HepG2 (cell line): Measurements from ENCODE around the gene ESRP2. TPM values are rescaled to one million over a fixed set of nuclear protein-coding genes. Genes with fewer than 3 reads are reported as not detected.

Experiments
- ATAC-seq: fragments of 200-7000 bp; cut with Tn5 transposase; 3 replicates; pipeline ENCODE4 v1.9.1; 2020; ENCODE audit warnings: mild to moderate bottlenecking, moderate library complexity
- BruUV-seq: library from RNA; stranded (reverse); fragments of 400-500 nt; replicated peaks from 2 replicates; lab custom pipeline; 2021; lab: Mats Ljungman, UMichigan
- CTCF ChIA-PET: fragments of 300-600 bp; formaldehyde crosslinking; extraction: SDS; loops from one replicate; lab custom pipeline; 2021; ENCODE audit warnings: low total read pairs, inconsistent platforms, low intra/inter-chr PET ratio; lab: Yijun Ruan, JAX
- POLR2A ChIA-PET: fragments of 350-600 bp; sonication (Branson Sonifier 250); formaldehyde crosslinking; loops from one replicate; lab custom pipeline; 2020; ENCODE audit warnings: antibody characterized with exemption, inconsistent platforms; lab: Yijun Ruan, JAX
- DNase-seq: peaks from one replicate; pipeline ENCODE4 v3.0.0-alpha.2; 2015; ENCODE audit warnings: low spot score
- FAIRE-seq: peaks from 3 replicates; lab custom pipeline; 2011; peaks lifted over from hg19 to GRCh38; lab: Jason Lieb, UNC
- H2AFZ ChIP-seq: one replicate; pipeline ENCODE4 v1.6.1; 2011; ENCODE audit warnings: low read length, inconsistent platforms
- H3K27ac ChIP-seq: fragments of 300-600 bp; 3 replicates; pipeline ENCODE4 v1.8.0; 2011; ENCODE audit warnings: mixed run types, mild to moderate bottlenecking, mixed read lengths, low read length, inconsistent platforms; ENCODE audit not compliant: insufficient read depth; ENCODE audit errors: extremely low read length
- H3K27me3 ChIP-seq, 2 experiments: fragments of 200-600 bp in 1 of 2; 2 replicates in 1 of 2; 3 replicates in 1 of 2; pipeline versions ENCODE4 v1.6.0 to v1.8.0; 2011; ENCODE audit warnings: low read length in 2 of 2, mild to moderate bottlenecking in 2 of 2, moderate library complexity in 2 of 2, inconsistent platforms in 1 of 2; ENCODE audit not compliant: insufficient read depth in 2 of 2, control insufficient read depth in 1 of 2
- H3K36me3 ChIP-seq, 2 experiments: fragments of 200-600 bp in 1 of 2; replicated peaks in 1 of 2; 2 replicates in 1 of 2; 3 replicates in 1 of 2; pipeline versions ENCODE4 v1.5.1 to v1.8.0; 2011; ENCODE audit warnings: low read length in 2 of 2, inconsistent platforms in 1 of 2; ENCODE audit not compliant: insufficient read depth in 2 of 2, control insufficient read depth in 1 of 2
- H3K4me1 ChIP-seq: 2 replicates; pipeline ENCODE4 v1.5.1; 2012; ENCODE audit warnings: low read length, inconsistent platforms; ENCODE audit not compliant: insufficient read depth
- H3K4me2 ChIP-seq: 2 replicates; pipeline ENCODE4 v1.6.0; 2011; ENCODE audit warnings: low read depth, low read length, inconsistent platforms
- H3K4me3 ChIP-seq, 3 experiments: fragments of 200-600 bp in 1 of 3; sonication (generic), shearing (Covaris generic) in 1 of 3; replicated peaks in 1 of 3; 2 replicates each; pipeline ENCODE4 v1.5.1; 2011 to 2016; ENCODE audit warnings: low read length in 3 of 3, inconsistent platforms in 2 of 3, low read depth in 2 of 3, mild to moderate bottlenecking in 2 of 3, control low read depth in 1 of 3, mixed read lengths in 1 of 3; ENCODE audit not compliant: insufficient read depth in 1 of 3
- H3K79me2 ChIP-seq: one replicate; pipeline ENCODE4 v1.6.1; 2011; ENCODE audit warnings: low read length, inconsistent platforms; ENCODE audit not compliant: insufficient read depth
- H3K9ac ChIP-seq: 2 replicates; pipeline ENCODE4 v1.6.0; 2011; ENCODE audit warnings: mild to moderate bottlenecking, low read depth, low read length, inconsistent platforms; ENCODE audit not compliant: insufficient read depth
- H3K9me3 ChIP-seq: 2 replicates; pipeline ENCODE4 v1.5.1; 2012; ENCODE audit warnings: mild to moderate bottlenecking, low read length
- H4K20me1 ChIP-seq: 2 replicates; pipeline ENCODE4 v1.6.0; 2011; ENCODE audit warnings: inconsistent platforms, mild to moderate bottlenecking, low read length, moderate library complexity; ENCODE audit not compliant: insufficient read depth
- DBP ChIP-seq: sonication (generic); formaldehyde crosslinking; IDR thresholded peaks from 2 replicates; pipeline ENCODE4 v1.4.0; 2020; ENCODE audit warnings: missing genetic modification reagents; ENCODE audit errors: not compliant biosample characterization
- HHEX ChIP-seq: IDR thresholded peaks from 2 replicates; pipeline ENCODE4 v1.6.1; 2016; ENCODE audit warnings: control low read depth
- KLF16 ChIP-seq, 2 experiments: sonication (generic) in 1 of 2; formaldehyde crosslinking in 1 of 2; IDR thresholded peaks; 2 replicates each; pipeline versions ENCODE4 v1.6.1 to v1.8.0; 2016 to 2023; ENCODE audit warnings: missing genetic modification reagents in 2 of 2, missing compliant biosample characterization in 1 of 2
- MTERF4 ChIP-seq: sonication (generic); formaldehyde crosslinking; IDR thresholded peaks from 2 replicates; pipeline ENCODE4 v1.8.0; 2023; ENCODE audit warnings: mild to moderate bottlenecking, missing genetic modification reagents
- NFKB2 ChIP-seq: sonication (generic); formaldehyde crosslinking; IDR thresholded peaks from 2 replicates; pipeline ENCODE4 v1.4.0; 2020; ENCODE audit warnings: missing genetic modification reagents, borderline replicate concordance
- NR2C2 ChIP-seq: sonication (generic); formaldehyde crosslinking; IDR thresholded peaks from 2 replicates; pipeline ENCODE4 v1.4.0; 2020; ENCODE audit warnings: missing genetic modification reagents, mild to moderate bottlenecking, moderate library complexity, borderline replicate concordance
- PAF1 ChIP-seq: IDR thresholded peaks from 2 replicates; pipeline ENCODE4 v1.6.1; 2016; ENCODE audit warnings: missing genetic modification reagents, missing compliant biosample characterization
- PRDM15 ChIP-seq: sonication (generic); formaldehyde crosslinking; IDR thresholded peaks from 2 replicates; pipeline ENCODE4 v1.4.0; 2020; ENCODE audit warnings: missing genetic modification reagents
- RARA ChIP-seq: IDR thresholded peaks from 2 replicates; pipeline ENCODE4 v1.6.1; 2016; ENCODE audit warnings: missing genetic modification reagents, missing compliant biosample characterization
- SALL2 ChIP-seq: sonication (generic); formaldehyde crosslinking; IDR thresholded peaks from 2 replicates; pipeline ENCODE4 v1.8.1; 2023; ENCODE audit warnings: mild to moderate bottlenecking, missing genetic modification reagents, inconsistent platforms
- SP1 ChIP-seq, 2 experiments: fragments of 450-650 bp in 1 of 2; sonication (generic) in 1 of 2; formaldehyde crosslinking in 1 of 2; IDR thresholded peaks; 2 replicates each; pipeline versions ENCODE4 v1.4.0 to v1.6.1; 2016 to 2020; ENCODE audit warnings: missing genetic modification reagents in 1 of 2
- ZNF713 ChIP-seq: sonication (generic); formaldehyde crosslinking; IDR thresholded peaks from 2 replicates; pipeline ENCODE4 v1.4.0; 2020; ENCODE audit warnings: mild to moderate bottlenecking, missing genetic modification reagents
- ZNF768 ChIP-seq: sonication (generic); formaldehyde crosslinking; IDR thresholded peaks from 2 replicates; pipeline ENCODE4 v1.4.0; 2020; ENCODE audit warnings: missing genetic modification reagents
- WGBS: methylation state at CpG from one replicate; pipeline ENCODE4 v1.1.6; 2017; ENCODE audit warnings: low lambda C conversion rate; 5-methylcytosine and 5-hydroxymethylcytosine counted together
- in situ Hi-C: cut with HindIII; loops from 2 replicates; pipeline ENCODE4 v1.10.0; 2017; ENCODE audit warnings: low pct_unique_long_range_greater_than_20kb; ENCODE audit not compliant: extremely low pct_ligation_motif_present
- intact Hi-C: fragments of 100-400 bp; cut with micrococcal nuclease; formaldehyde crosslinking; loops from one replicate; pipeline ENCODE4 v1.10.0; 2022; ENCODE audit not compliant: unreplicated experiment
- polyA plus RNA-seq, 8 experiments: library from polyadenylated mRNA; depleted of rRNA in 3 of 8; stranded (reverse) in 7 of 8; unstranded in 1 of 8; fragments of >200 nt; fragmentation: Illumina TruSeq in 4 of 8; extraction: Trizol in 4 of 8; gene quantifications; 2 replicates each; pipeline versions ENCODE4 v1.2.1 to v1.2.3, GENCODE V29; 2011 to 2016; ENCODE audit warnings: low read depth in 4 of 8, missing spikeins in 1 of 8, mixed read lengths in 1 of 8; ENCODE audit not compliant: insufficient read depth in 1 of 8
- total RNA-seq, 5 experiments: library from RNA; depleted of rRNA; stranded (reverse); fragments of >200 nt; fragmentation: Illumina TruSeq; extraction: Trizol; gene quantifications; 2 replicates each; pipeline ENCODE4 v1.2.3, GENCODE V29; 2016; ENCODE audit warnings: low read depth in 1 of 5

Gene ESRP2
- total and polyA plus RNA-seq, 2 of the 13 experiments (the other 11 are each of a cell fraction or from before 2014, with no cell fraction given) = 21.1 to 32.4 TPM

- TF ChIP-seq RARA (CRISPR knock-in tag) (peak; percentile 89), PAF1 (CRISPR knock-in tag) (no peak)
These were observed 22.2 kb upstream of the ESRP2 start (continued) for GRCh38 chr16:68257906-68258800.

GRCh38 chr16:68257251-68257905 lies 21.5 kb upstream of the ESRP2 start:
- Histone ChIP-seq H3K27ac (peak overlapping the region; percentile 87), H3K4me2 (peak overlapping the region; percentile 67), H3K36me3 (peaks cover 3 to 22% of the 10 kb centered on the region in 2 experiments; a peak in 4 of 5 replicates), H3K27me3 (no peaks in the 10 kb centered on the region), H3K4me1 (peaks cover 43% of the 10 kb centered on the region), H3K9me3 (no peaks in the 10 kb centered on the region), H3K79me2 (no peaks in the 10 kb centered on the region), H2AFZ (peak overlapping the region; percentile 73), H4K20me1 (no peaks in the 10 kb centered on the region), H3K9ac (peak overlapping the region; percentile 73), H3K4me3 (peak overlapping the region in 1 of 3 experiments; percentile 47; a peak in 2 of 6 replicates)
- WGBS = 76% methylated on average over 6 of the region's 6 CpGs
- BruUV-seq = no TSS peak
- intact Hi-C loops = no loop called here
- in situ Hi-C loops = no loop called here
- DNase-seq (no peak), ATAC-seq (peak; percentile 8), FAIRE-seq (no peak)
- ChIA-PET POLR2A (interaction anchor here (0.8 to 3.3 kb wide), 19 partner anchors 11 to 177 kb away, joined by 3 to 92 read pairs (median 5); partner anchors contain the start of genes ESRP2, PLA2G15, PRMT7 and SLC7A6OS), CTCF (interaction anchor here (2.0 kb wide), 1 partner anchor 71 kb away, joined by 8 read pairs; no protein-coding TSS in a partner anchor)
- no peak for TF ChIP-seq ZNF713 (CRISPR knock-in tag)
- no peak for TF ChIP-seq SP1 (IDR thresholded peaks at IDR 0.05)
- TF ChIP-seq SP1 (CRISPR knock-in tag; IDR thresholded peaks at IDR 0.05) = no peak
- peak; percentile 1; the same call in 1 of the 2 replicates for TF ChIP-seq NR2C2 (CRISPR knock-in tag)
- TF ChIP-seq HHEX = no peak
- TF ChIP-seq SALL2 (CRISPR knock-in tag) = no peak
- TF ChIP-seq PRDM15 (CRISPR knock-in tag) = no peak
- 0 out of 2 replicates have a peak, but pooled peaks have one; percentile 6 for TF ChIP-seq MTERF4
- 0 out of 4 replicates have a peak, but pooled peaks of 1 of the 2 experiments have one; percentile 21 for TF ChIP-seq KLF16 (CRISPR knock-in tag; IDR thresholded peaks at IDR 0.05)
- TF ChIP-seq DBP (CRISPR knock-in tag) = no peak
- TF ChIP-seq NFKB2 (CRISPR knock-in tag) = peak; percentile 16; the same call in 1 of the 2 replicates
- peak; percentile 8; the same call in 1 of the 2 replicates for TF ChIP-seq ZNF768 (CRISPR knock-in tag)
